ENCODE results near the gene UBE3B. TPM values are rescaled to one million over a fixed set of nuclear protein-coding genes. Genes with fewer than 3 reads are reported as not detected.

The UBE3B gene
- polyA plus RNA-seq, 1 donor (not counting 4 experiments of a cell fraction or from before 2014, with no cell fraction given) = 27.1 TPM

- dilution Hi-C loops (cut with MboI; ENCODE audit: extremely low pct_ligation_motif_present, low sequenced_read_pairs) = loop anchor here (25.0 kb wide), 1 partner anchor 239 kb away; no protein-coding TSS in a partner anchor
- Histone ChIP-seq H4K20me1 (ENCODE audit: control insufficient read depth, extremely low read depth, insufficient read depth, low read length) (no peaks in the 10 kb centered on the region), H3K4me1 (ENCODE audit: control insufficient read depth, extremely low read depth, insufficient read depth, low read length) (peaks cover 17% of the 10 kb centered on the region), H3K4me3 (ENCODE audit: control insufficient read depth in 2 of 3, extremely low read depth in 1 of 3, insufficient read depth in 2 of 3, low read depth in 1 of 3, low read length in 3 of 3) (no peak overlapping the region), H2AFZ (ENCODE audit: control insufficient read depth, low read length) (no peak overlapping the region), H3K27ac (ENCODE audit: control insufficient read depth, insufficient read depth, low read length) (no peak overlapping the region), H3K27me3 (ENCODE audit: control insufficient read depth, extremely low read depth, insufficient read depth, low read length) (peaks cover 32% of the 10 kb centered on the region), H3K4me2 (ENCODE audit: control insufficient read depth, extremely low read depth, insufficient read depth, low read depth, low read length) (no peak overlapping the region), H3K36me3 (ENCODE audit: control insufficient read depth in 2 of 2, extremely low read depth in 1 of 2, insufficient read depth in 2 of 2, low read length in 2 of 2) (no peaks in the 10 kb centered on the region), H3K9ac (ENCODE audit: control insufficient read depth, extremely low read depth, insufficient read depth, low read length) (no peak overlapping the region), H3K9me3 (ENCODE audit: control insufficient read depth, low read depth, low read length) (no peaks in the 10 kb centered on the region), H3K9me1 (ENCODE audit: control insufficient read depth, extremely low read depth, insufficient read depth, low read length) (no peaks in the 10 kb centered on the region), H3K79me2 (ENCODE audit: control insufficient read depth, insufficient read depth, low read length) (no peaks in the 10 kb centered on the region)
- no peak for FAIRE-seq
- no peak for DNase-seq (ENCODE audit: low read depth, low spot score)
- TF ChIP-seq CTCF (optimal IDR thresholded peaks at IDR 0.05 in 1 of 3, IDR thresholded peaks at IDR 0.05 in 1 of 3, conservative IDR thresholded peaks at IDR 0.05 in 1 of 3; ENCODE audit: extremely low read depth in 1 of 3, insufficient read depth in 2 of 3, low read length in 3 of 3) (no peak), EZH2 (IDR thresholded peaks at IDR 0.05; ENCODE audit: low read length) (no peak)
Observed at GRCh38 chr12:109548258-109548657, 70.8 kb downstream of the UBE3B start.

GRCh38 chr12:109549613-109550270, 72.3 kb downstream of the UBE3B start:
- no peak for DNase-seq (ENCODE audit: low read depth, low spot score)
- no peaks in the 10 kb centered on the region for H3K9me1 ChIP-seq (ENCODE audit: control insufficient read depth, extremely low read depth, insufficient read depth, low read length)

More at GRCh38 chr12:109549613-109550270, 72.3 kb downstream of the UBE3B start:
- Histone ChIP-seq H3K79me2 (ENCODE audit: control insufficient read depth, insufficient read depth, low read length) (no peaks in the 10 kb centered on the region), H3K9ac (ENCODE audit: control insufficient read depth, extremely low read depth, insufficient read depth, low read length) (no peak overlapping the region), H3K4me1 (ENCODE audit: control insufficient read depth, extremely low read depth, insufficient read depth, low read length) (peaks cover 15% of the 10 kb centered on the region), H3K27ac (ENCODE audit: control insufficient read depth, insufficient read depth, low read length) (no peak overlapping the region), H3K9me3 (ENCODE audit: control insufficient read depth, low read depth, low read length) (no peaks in the 10 kb centered on the region), H2AFZ (ENCODE audit: control insufficient read depth, low read length) (no peak overlapping the region), H3K27me3 (ENCODE audit: control insufficient read depth, extremely low read depth, insufficient read depth, low read length) (peaks cover 46% of the 10 kb centered on the region), H3K4me2 (ENCODE audit: control insufficient read depth, extremely low read depth, insufficient read depth, low read depth, low read length) (no peak overlapping the region), H4K20me1 (ENCODE audit: control insufficient read depth, extremely low read depth, insufficient read depth, low read length) (no peaks in the 10 kb centered on the region), H3K4me3 (ENCODE audit: control insufficient read depth in 2 of 3, extremely low read depth in 1 of 3, insufficient read depth in 2 of 3, low read depth in 1 of 3, low read length in 3 of 3) (no peak overlapping the region), H3K36me3 (ENCODE audit: control insufficient read depth in 2 of 2, extremely low read depth in 1 of 2, insufficient read depth in 2 of 2, low read length in 2 of 2) (no peaks in the 10 kb centered on the region)
- TF ChIP-seq CTCF (optimal IDR thresholded peaks at IDR 0.05 in 1 of 3, IDR thresholded peaks at IDR 0.05 in 1 of 3, conservative IDR thresholded peaks at IDR 0.05 in 1 of 3; ENCODE audit: extremely low read depth in 1 of 3, insufficient read depth in 2 of 3, low read length in 3 of 3) (no peak), EZH2 (IDR thresholded peaks at IDR 0.05; ENCODE audit: low read length) (no peak)
- no peak for FAIRE-seq
- dilution Hi-C loops (cut with MboI; ENCODE audit: extremely low pct_ligation_motif_present, low sequenced_read_pairs) = loop anchor here (25.0 kb wide), 1 partner anchor 238 kb away; no protein-coding TSS in a partner anchor
